Fibroblast of villous mesenchyme (primary cell): ENCODE results near the gene SLC22A16. TPM values are rescaled to one million over a fixed set of nuclear protein-coding genes. Genes with fewer than 3 reads are reported as not detected.
"Not testable (repeated sequence)": the region's sequence is repeated elsewhere in the genome, so short reads cannot be mapped to it uniquely, and the experiment has no call there.

ENCODE experiments used
- DNase-seq: peaks from one replicate; pipeline ENCODE4 v3.0.0-alpha.2; 2010; ENCODE audit warnings: low read depth
- H3K4me3 ChIP-seq: 2 replicates; pipeline ENCODE4 v1.5.1; 2011; ENCODE audit warnings: low read depth, mild to moderate bottlenecking, low read length
- CTCF ChIP-seq: IDR thresholded peaks from 2 replicates; pipeline ENCODE4 v1.5.1; 2012; ENCODE audit warnings: low read depth, mild to moderate bottlenecking, low read length; ENCODE audit not compliant: insufficient read depth
- total RNA-seq: library from RNA; depleted of rRNA; stranded (reverse); fragments of >200 nt; gene quantifications from 2 replicates; pipeline ENCODE4 v1.2.3, GENCODE V29; 2012

The SLC22A16 gene
- total RNA-seq, 1 donor, result not detected

- no peak for DNase-seq
- no peak for TF ChIP-seq CTCF
Measured at GRCh38 chr6:110468731-110469130, 7.7 kb downstream of the SLC22A16 start.

GRCh38 chr6:110467566-110468140, 8.8 kb downstream of the SLC22A16 start:
- no peak for DNase-seq
- TF ChIP-seq CTCF, result no peak
- no peak overlapping the region for H3K4me3 ChIP-seq

More at GRCh38 chr6:110468731-110469130, 7.7 kb downstream of the SLC22A16 start:
- no peak overlapping the region for H3K4me3 ChIP-seq

GRCh38 chr6:110462884-110463481, 13.4 kb downstream of the SLC22A16 start:
- no peak overlapping the region for H3K4me3 ChIP-seq
- no peak for DNase-seq
- no peak for TF ChIP-seq CTCF

GRCh38 chr6:110461376-110461775, 15.0 kb downstream of the SLC22A16 start:
- H3K4me3 ChIP-seq, result no peak overlapping the region
- no peak for TF ChIP-seq CTCF
- no peak for DNase-seq

- DNase-seq, result no peak
- H3K4me3 ChIP-seq, result no peak overlapping the region
- TF ChIP-seq CTCF, result no peak
Measured at GRCh38 chr6:110459137-110459536, 17.3 kb downstream of the SLC22A16 start.

- DNase-seq, result no peak
- TF ChIP-seq CTCF, result no peak
Measured at GRCh38 chr6:110458476-110458875, 17.9 kb downstream of the SLC22A16 start.

GRCh38 chr6:110457567-110458175, 18.7 kb downstream of the SLC22A16 start:
- TF ChIP-seq CTCF, result peak; percentile 55
- peak; percentile 17 for DNase-seq
- not testable (repeated sequence) for H3K4me3 ChIP-seq

More at GRCh38 chr6:110458476-110458875, 17.9 kb downstream of the SLC22A16 start:
- no peak overlapping the region for H3K4me3 ChIP-seq
